A549 (cell line): Measurements from ENCODE around the gene NR1D1. TPM values are rescaled to one million over a fixed set of nuclear protein-coding genes. Genes with fewer than 3 reads are reported as not detected.

ENCODE experiments used
- ATAC-seq, 2 experiments: fragments of 200-7000 bp in 1 of 2; fragments of >200 bp in 1 of 2; cut with Nextera tagmentation in 1 of 2; cut with Tn5 transposase in 1 of 2; 3 replicates each; pipeline versions ENCODE4 v1.8.0 to v1.9.1; 2018 to 2020; ENCODE audit warnings: mild to moderate bottlenecking in 1 of 2, moderate library complexity in 1 of 2
- CTCF ChIA-PET: fragments of 300-600 bp; sonication (Branson Sonifier 250); formaldehyde crosslinking; extraction: SDS; loops from one replicate; lab custom pipeline; 2021; ENCODE audit warnings: antibody characterized with exemption, inconsistent platforms; lab: Yijun Ruan, JAX
- POLR2A ChIA-PET: fragments of 350-600 bp; formaldehyde crosslinking; extraction: SDS; loops from one replicate; lab custom pipeline; 2021; ENCODE audit warnings: antibody characterized with exemption, inconsistent platforms; lab: Yijun Ruan, JAX
- DNase-seq, 2 experiments: peaks; one replicate each; pipeline versions ENCODE4 v3.0.0 to v3.0.0-alpha.2; 2011 to 2016; ENCODE audit warnings: low read depth in 1 of 2, low spot score in 1 of 2
- FAIRE-seq: peaks from 2 replicates; lab custom pipeline; 2011; peaks lifted over from hg19 to GRCh38; lab: Jason Lieb, UNC
- H3K27ac ChIP-seq, 2 experiments: fragments of >200 bp; sonication (Bioruptor Twin); formaldehyde crosslinking; 3 replicates each; pipeline ENCODE4 v1.5.1; 2016 to 2017
- H3K4me1 ChIP-seq: fragments of >200 bp; sonication (Bioruptor Twin); formaldehyde crosslinking; 3 replicates; pipeline ENCODE4 v1.6.1; 2016
- H3K4me2 ChIP-seq: fragments of >200 bp; sonication (Bioruptor Twin); formaldehyde crosslinking; 3 replicates; pipeline ENCODE4 v1.6.1; 2016
- H3K4me3 ChIP-seq: fragments of >200 bp; sonication (Bioruptor Twin); formaldehyde crosslinking; 3 replicates; pipeline ENCODE4 v1.5.1; 2016
- H3K9me3 ChIP-seq: fragments of >200 bp; sonication (Bioruptor Twin); formaldehyde crosslinking; 3 replicates; pipeline ENCODE4 v1.6.1; 2016
- ATOH8 ChIP-seq: fragments of 250-450 bp; sonication (Bioruptor Pico); IDR thresholded peaks from 2 replicates; pipeline ENCODE4 v1.5.0; 2020; ENCODE audit warnings: low read depth, mild to moderate bottlenecking, moderate library complexity
- BHLHE40 ChIP-seq: IDR thresholded peaks from 2 replicates; pipeline ENCODE4 v1.6.1; 2012; ENCODE audit warnings: low read depth, low read length, inconsistent platforms
- CBX8 ChIP-seq: fragments of 200-600 bp; sonication (generic); IDR thresholded peaks from 2 replicates; pipeline ENCODE4 v1.6.1; 2016
- CEBPB ChIP-seq, 2 experiments: fragments of >200 bp in 1 of 2; sonication (Bioruptor Twin) in 1 of 2; formaldehyde crosslinking in 1 of 2; IDR thresholded peaks; 2 replicates each; pipeline ENCODE4 v1.6.1; 2012 to 2016
- CHD4 ChIP-seq: fragments of 200-600 bp; sonication (generic); IDR thresholded peaks from 2 replicates; pipeline ENCODE4 v1.6.1; 2016; ENCODE audit warnings: antibody characterized with exemption, mild to moderate bottlenecking, borderline replicate concordance
- ELK1 ChIP-seq: fragments of 150-350 bp; IDR thresholded peaks from 2 replicates; pipeline ENCODE4 v1.6.1; 2014; ENCODE audit warnings: low read depth, mild to moderate bottlenecking, low read length
- ESRRA ChIP-seq: fragments of 150-350 bp; IDR thresholded peaks from 2 replicates; pipeline ENCODE4 v1.6.1; 2014; ENCODE audit warnings: mild to moderate bottlenecking, low read length, borderline replicate concordance
- FOSB ChIP-seq: fragments of 250-450 bp; sonication (Bioruptor Pico); IDR thresholded peaks from 2 replicates; pipeline ENCODE4 v1.5.0; 2020; ENCODE audit warnings: mild to moderate bottlenecking, moderate library complexity
- FOXS1 ChIP-seq: fragments of 250-450 bp; sonication (Bioruptor Pico); IDR thresholded peaks from 2 replicates; pipeline ENCODE4 v1.5.0; 2020; ENCODE audit warnings: mild to moderate bottlenecking, moderate library complexity
- GATA3 ChIP-seq: IDR thresholded peaks from 2 replicates; pipeline ENCODE4 v1.6.1; 2012; ENCODE audit warnings: borderline replicate concordance
- HDAC2 ChIP-seq: fragments of 200-600 bp; sonication (generic); IDR thresholded peaks from 2 replicates; pipeline ENCODE4 v1.6.1; 2016
- JUN ChIP-seq, 2 experiments: fragments of >200 bp; sonication (Bioruptor Twin); formaldehyde crosslinking; IDR thresholded peaks; 2 replicates in 1 of 2; 3 replicates in 1 of 2; pipeline ENCODE4 v1.6.1; 2016 to 2017
- JUNB ChIP-seq: fragments of >200 bp; sonication (Bioruptor Twin); formaldehyde crosslinking; IDR thresholded peaks from 2 replicates; pipeline ENCODE4 v1.6.1; 2016
- KDM1A ChIP-seq: fragments of 200-600 bp; sonication (generic); IDR thresholded peaks from 2 replicates; pipeline ENCODE4 v1.6.1; 2016; ENCODE audit warnings: low read depth, mild to moderate bottlenecking
- KDM5A ChIP-seq: fragments of 200-600 bp; sonication (generic); IDR thresholded peaks from 2 replicates; pipeline ENCODE4 v1.6.1; 2016; ENCODE audit warnings: antibody characterized with exemption, mild to moderate bottlenecking
- MAX ChIP-seq: IDR thresholded peaks from 2 replicates; pipeline ENCODE4 v1.6.1; 2012
- POLR2AphosphoS2 ChIP-seq: conservative IDR thresholded peaks from 2 replicates; pipeline ENCODE4 v1.6.1; 2012; ENCODE audit warnings: low read length, improper control_type of control experiment, inconsistent platforms
- RCOR1 ChIP-seq: fragments of 150-350 bp; IDR thresholded peaks from 2 replicates; pipeline ENCODE4 v1.6.1; 2014; ENCODE audit warnings: antibody characterized with exemption, low read length, low read depth
- RNF2 ChIP-seq: fragments of 200-600 bp; sonication (generic); IDR thresholded peaks from 2 replicates; pipeline ENCODE4 v1.6.1; 2016; ENCODE audit warnings: low read depth, mild to moderate bottlenecking, antibody characterized with exemption, moderate library complexity, borderline replicate concordance
- TP53 ChIP-seq: fragments of 250-450 bp; sonication (Bioruptor Pico); IDR thresholded peaks from 2 replicates; pipeline ENCODE4 v1.5.0; 2021; ENCODE audit warnings: mild to moderate bottlenecking, moderate library complexity
- WGBS: methylation state at CpG from one replicate; pipeline ENCODE4 v1.1.6; 2017; ENCODE audit errors: missing lambda C conversion rate; 5-methylcytosine and 5-hydroxymethylcytosine counted together
- polyA plus RNA-seq, 4 experiments: library from polyadenylated mRNA; depleted of rRNA in 3 of 4; stranded (reverse); fragments of >200 nt; fragmentation: RNase III in 1 of 4; extraction: RNeasy Plus Mini Kit Qiagen cat#74134 plus additional on column Dnase treatment in 1 of 4; gene quantifications; 2 replicates in 3 of 4; 3 replicates in 1 of 4; pipeline ENCODE4 v1.2.3, GENCODE V29; 2011 to 2017
- TF ChIP-seq, protein P1 (sequence below): fragments of 250-450 bp; sonication (Bioruptor Pico); IDR thresholded peaks from 2 replicates; pipeline ENCODE4 v1.5.0; 2021; ENCODE audit warnings: mild to moderate bottlenecking, moderate library complexity, borderline replicate concordance
- TF ChIP-seq, protein P2 (sequence below): IDR thresholded peaks from 2 replicates; pipeline ENCODE4 v1.6.1; 2012; ENCODE audit warnings: low read depth, borderline replicate concordance

Gene NR1D1
- polyA plus RNA-seq, 2 of the 4 experiments (the other 2 are of a cell fraction) = 1.2 to 4.4 TPM

DNA sequence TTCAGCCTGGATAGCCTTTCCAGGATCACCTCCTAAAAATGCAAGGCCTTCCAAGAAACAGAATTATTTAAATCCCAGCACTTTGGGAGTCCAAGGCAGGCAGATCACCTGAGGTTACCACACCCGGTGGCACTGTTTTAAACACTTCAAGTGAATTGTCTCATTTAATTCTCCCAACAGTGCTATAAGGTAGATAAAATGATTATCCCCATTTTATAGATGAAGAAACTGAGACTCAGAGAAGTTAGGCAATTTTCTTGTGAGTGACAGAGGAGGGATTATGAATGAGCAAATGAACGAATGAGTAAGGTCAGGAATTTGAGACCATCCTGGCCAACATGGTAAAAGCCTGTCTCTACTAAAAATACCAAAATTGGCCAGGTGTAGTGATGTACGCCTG, 20.8 kb downstream of the NR1D1 start:
- H3K9me3 ChIP-seq = no peaks in the 10 kb centered on the region
- WGBS = 86% methylated on average over 3 of the region's 3 CpGs
- no peak overlapping the region for H3K27ac ChIP-seq
- ChIA-PET CTCF (interaction anchor here (1.2 to 19.1 kb wide), 8 partner anchors 16 to 122 kb away, joined by 3 to 919 read pairs (median 46); partner anchors contain the start of genes CSF3, MED24, NR1D1 and THRA), POLR2A (interaction anchor here (0.5 kb wide), 1 partner anchor 10 kb away, joined by 4 read pairs; no protein-coding TSS in a partner anchor)
- FAIRE-seq (no peak), ATAC-seq (no peak), DNase-seq (no peak)
- H3K4me3 ChIP-seq = no peak overlapping the region
- H3K4me2 ChIP-seq = no peak overlapping the region
- TF ChIP-seq, protein P1, sequence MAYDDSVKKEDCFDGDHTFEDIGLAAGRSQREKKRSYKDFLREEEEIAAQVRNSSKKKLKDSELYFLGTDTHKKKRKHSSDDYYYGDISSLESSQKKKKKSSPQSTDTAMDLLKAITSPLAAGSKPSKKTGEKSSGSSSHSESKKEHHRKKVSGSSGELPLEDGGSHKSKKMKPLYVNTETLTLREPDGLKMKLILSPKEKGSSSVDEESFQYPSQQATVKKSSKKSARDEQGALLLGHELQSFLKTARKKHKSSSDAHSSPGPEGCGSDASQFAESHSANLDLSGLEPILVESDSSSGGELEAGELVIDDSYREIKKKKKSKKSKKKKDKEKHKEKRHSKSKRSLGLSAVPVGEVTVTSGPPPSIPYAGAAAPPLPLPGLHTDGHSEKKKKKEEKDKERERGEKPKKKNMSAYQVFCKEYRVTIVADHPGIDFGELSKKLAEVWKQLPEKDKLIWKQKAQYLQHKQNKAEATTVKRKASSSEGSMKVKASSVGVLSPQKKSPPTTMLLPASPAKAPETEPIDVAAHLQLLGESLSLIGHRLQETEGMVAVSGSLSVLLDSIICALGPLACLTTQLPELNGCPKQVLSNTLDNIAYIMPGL = no peak
- TF ChIP-seq KDM1A (peak; percentile 61; the same call in 1 of the 2 replicates), TP53 (CRISPR knock-in tag) (no peak), RCOR1 (no peak), POLR2AphosphoS2 (no peak), HDAC2 (peak; percentile 40; the same call in 1 of the 2 replicates), KDM5A (no peak), CHD4 (no peak), ATOH8 (CRISPR knock-in tag) (no peak), RNF2 (no peak), ESRRA (no peak), ELK1 (no peak), JUNB (no peak)
- H3K4me1 ChIP-seq = peaks cover 26% of the 10 kb centered on the region

DNA sequence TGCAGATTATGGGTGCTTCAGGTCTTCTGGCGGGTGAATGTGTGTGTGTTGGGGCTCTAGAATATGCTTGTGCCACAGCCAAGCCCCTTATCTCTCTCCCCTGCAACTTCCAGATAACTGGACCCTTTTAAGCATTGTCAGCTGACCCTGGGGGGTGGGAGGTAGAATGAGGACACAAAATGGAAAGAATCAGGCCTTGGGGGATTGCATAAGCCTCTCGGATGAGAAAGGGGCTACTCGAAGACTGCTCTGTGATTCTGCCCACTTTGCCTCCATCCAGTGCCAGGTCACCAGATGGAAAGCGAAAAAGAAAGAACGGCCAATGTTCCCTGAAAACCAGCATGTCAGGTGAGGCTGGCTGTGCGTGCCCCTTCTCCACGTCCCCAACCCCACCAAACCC, 23.8 kb downstream of the NR1D1 start:
- peaks cover 52% of the 10 kb centered on the region for H3K4me1 ChIP-seq

More for the DNA sequence above, 23.8 kb downstream of the NR1D1 start:
- Histone ChIP-seq H3K4me3 (no peak overlapping the region), H3K4me2 (no peak overlapping the region), H3K27ac (no peak overlapping the region), H3K9me3 (no peaks in the 10 kb centered on the region)
- ATAC-seq (no peak), DNase-seq (no peak), FAIRE-seq (no peak)
- ChIA-PET POLR2A (no interaction called here), CTCF (interaction anchor here (0.9 to 34.4 kb wide), 17 partner anchors 1 to 142 kb away, joined by 3 to 919 read pairs (median 15); partner anchors contain the start of genes CSF3, MED24, NR1D1 and PSMD3)
- TF ChIP-seq, protein P2, sequence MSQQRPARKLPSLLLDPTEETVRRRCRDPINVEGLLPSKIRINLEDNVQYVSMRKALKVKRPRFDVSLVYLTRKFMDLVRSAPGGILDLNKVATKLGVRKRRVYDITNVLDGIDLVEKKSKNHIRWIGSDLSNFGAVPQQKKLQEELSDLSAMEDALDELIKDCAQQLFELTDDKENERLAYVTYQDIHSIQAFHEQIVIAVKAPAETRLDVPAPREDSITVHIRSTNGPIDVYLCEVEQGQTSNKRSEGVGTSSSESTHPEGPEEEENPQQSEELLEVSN = no peak
- TF ChIP-seq CHD4 (no peak), FOXS1 (CRISPR knock-in tag) (no peak), JUNB (no peak), KDM1A (no peak), CEBPB (IDR thresholded peaks at IDR 0.05) (no peak), CBX8 (no peak), FOSB (CRISPR knock-in tag) (no peak), ELK1 (no peak), GATA3 (no peak), JUN (IDR thresholded peaks at IDR 0.05) (no peak), BHLHE40 (no peak), MAX (no peak), ESRRA (no peak)
- WGBS = 95% methylated on average over 7 of the region's 7 CpGs
